WTC11 (cell line): Measurements from ENCODE around the gene PSMG2. TPM values are rescaled to one million over a fixed set of nuclear protein-coding genes. Genes with fewer than 3 reads are reported as not detected.

Source experiments
- ATAC-seq: fragments of 200-7000 bp; cut with Tn5 transposase; 2 replicates; pipeline ENCODE4 v1.10.0; 2021; ENCODE audit warnings: mild to moderate bottlenecking, moderate library complexity
- CTCF ChIA-PET: fragments of 300-600 bp; sonication (Branson Sonifier 250); formaldehyde crosslinking; loops from one replicate; lab custom pipeline; 2021; ENCODE audit warnings: antibody characterized with exemption; lab: Charles Lee
- POLR2A ChIA-PET: fragments of 350-600 bp; sonication (Branson Sonifier 250); formaldehyde crosslinking; loops from one replicate; lab custom pipeline; 2021; ENCODE audit warnings: antibody characterized with exemption; lab: Charles Lee
- DNase-seq: peaks from one replicate; pipeline ENCODE4 v3.0.0; 2021; ENCODE audit warnings: low spot score
- H3K27ac Mint-ChIP-seq: 2 replicates; pipeline ENCODE4 v1.8.0; 2021; ENCODE audit warnings: mixed read lengths
- H3K27me3 Mint-ChIP-seq: 2 replicates; pipeline ENCODE4 v1.8.0; 2021; ENCODE audit warnings: low read depth, mild to moderate bottlenecking, moderate library complexity, mixed read lengths
- H3K36me3 Mint-ChIP-seq: 2 replicates; pipeline ENCODE4 v1.8.0; 2021; ENCODE audit warnings: mixed read lengths
- H3K4me1 Mint-ChIP-seq: 2 replicates; pipeline ENCODE4 v1.8.0; 2022; ENCODE audit warnings: mixed read lengths
- H3K4me3 Mint-ChIP-seq: 2 replicates; pipeline ENCODE4 v1.8.0; 2021; ENCODE audit warnings: mild to moderate bottlenecking, moderate library complexity, mixed read lengths
- H3K9me3 Mint-ChIP-seq: 2 replicates; pipeline ENCODE4 v1.8.0; 2021; ENCODE audit warnings: mixed read lengths
- CREM ChIP-seq: sonication (generic); formaldehyde crosslinking; IDR thresholded peaks from 2 replicates; pipeline ENCODE4 v1.8.1; 2022; ENCODE audit warnings: mild to moderate bottlenecking, missing genetic modification reagents, moderate library complexity
- ETV6 ChIP-seq: sonication (generic); formaldehyde crosslinking; IDR thresholded peaks from 2 replicates; pipeline ENCODE4 v1.8.1; 2022; ENCODE audit warnings: mild to moderate bottlenecking, missing genetic modification reagents
- GTF2I ChIP-seq: fragments of 250-450 bp; sonication (Bioruptor Pico); conservative IDR thresholded peaks from 2 replicates; pipeline ENCODE4 v1.4.0; 2021; ENCODE audit warnings: mild to moderate bottlenecking
- NR1H2 ChIP-seq: sonication (generic); formaldehyde crosslinking; IDR thresholded peaks from 2 replicates; pipeline ENCODE4 v1.9.0; 2021; ENCODE audit warnings: mild to moderate bottlenecking, moderate library complexity, missing genetic modification reagents
- SOX15 ChIP-seq: fragments of 250-450 bp; sonication (Bioruptor Pico); IDR thresholded peaks from 2 replicates; pipeline ENCODE4 v1.9.0; 2021; ENCODE audit warnings: mild to moderate bottlenecking
- ZBTB21 ChIP-seq: sonication (generic); formaldehyde crosslinking; IDR thresholded peaks from 2 replicates; pipeline ENCODE4 v1.8.1; 2023; ENCODE audit warnings: mild to moderate bottlenecking, missing genetic modification reagents, borderline replicate concordance
- ZNF121 ChIP-seq: sonication (generic); formaldehyde crosslinking; IDR thresholded peaks from 2 replicates; pipeline ENCODE4 v1.8.0; 2023; ENCODE audit warnings: missing genetic modification reagents
- ZNF219 ChIP-seq: sonication (generic); formaldehyde crosslinking; IDR thresholded peaks from 2 replicates; pipeline ENCODE4 v1.8.0; 2023; ENCODE audit warnings: missing genetic modification reagents, mild to moderate bottlenecking, borderline replicate concordance
- ZNF423 ChIP-seq: fragments of 250-450 bp; sonication (Bioruptor Pico); IDR thresholded peaks from 2 replicates; pipeline ENCODE4 v2.1.2; 2022; ENCODE audit warnings: mild to moderate bottlenecking, moderate library complexity
- ZNF671 ChIP-seq: fragments of 250-450 bp; sonication (Bioruptor Pico); IDR thresholded peaks from 2 replicates; pipeline ENCODE4 v1.8.0; 2021; ENCODE audit warnings: mild to moderate bottlenecking
- total RNA-seq: library from RNA; stranded (reverse); gene quantifications from 3 replicates; pipeline ENCODE4 v1.2.3, GENCODE V29; 2021
- TF ChIP-seq, protein P1 (sequence below): sonication (generic); formaldehyde crosslinking; IDR thresholded peaks from 2 replicates; pipeline ENCODE4 v1.8.1; 2023; ENCODE audit warnings: mild to moderate bottlenecking, missing genetic modification reagents, moderate library complexity
- TF ChIP-seq, protein P2 (sequence below): sonication (generic); formaldehyde crosslinking; IDR thresholded peaks from 2 replicates; pipeline ENCODE4 v1.8.1; 2023; ENCODE audit warnings: mild to moderate bottlenecking, missing genetic modification reagents
- TF ChIP-seq, protein P3 (sequence below): sonication (generic); formaldehyde crosslinking; IDR thresholded peaks from 2 replicates; pipeline ENCODE4 v1.8.0; 2022; ENCODE audit warnings: mild to moderate bottlenecking, missing genetic modification reagents
- TF ChIP-seq, protein P4 (sequence below): fragments of 250-450 bp; sonication (Bioruptor Pico); IDR thresholded peaks from 2 replicates; pipeline ENCODE4 v1.8.0; 2021; ENCODE audit warnings: mild to moderate bottlenecking
- TF ChIP-seq, protein P5 (sequence below): sonication (generic); formaldehyde crosslinking; IDR thresholded peaks from 2 replicates; pipeline ENCODE4 v1.8.1; 2022; ENCODE audit warnings: missing genetic modification reagents, borderline replicate concordance
- TF ChIP-seq, protein P6 (sequence below): sonication (generic); formaldehyde crosslinking; IDR thresholded peaks from 2 replicates; pipeline ENCODE4 v1.8.0; 2022; ENCODE audit warnings: missing genetic modification reagents
- TF ChIP-seq, protein P7 (sequence below): fragments of 250-450 bp; sonication (Bioruptor Pico); conservative IDR thresholded peaks from 2 replicates; pipeline ENCODE4 v1.9.0; 2021; ENCODE audit warnings: mild to moderate bottlenecking
- TF ChIP-seq, protein P8 (sequence below): fragments of 250-450 bp; sonication (Bioruptor Pico); IDR thresholded peaks from 2 replicates; pipeline ENCODE4 v1.9.0; 2021; ENCODE audit warnings: mild to moderate bottlenecking
- TF ChIP-seq, protein P9 (sequence below): fragments of 250-450 bp; sonication (Bioruptor Pico); IDR thresholded peaks from 2 replicates; pipeline ENCODE4 v1.9.0; 2021; ENCODE audit warnings: mild to moderate bottlenecking

The PSMG2 gene
- total RNA-seq, 1 experiment from 2014 or later: 78.9 TPM

DNA sequence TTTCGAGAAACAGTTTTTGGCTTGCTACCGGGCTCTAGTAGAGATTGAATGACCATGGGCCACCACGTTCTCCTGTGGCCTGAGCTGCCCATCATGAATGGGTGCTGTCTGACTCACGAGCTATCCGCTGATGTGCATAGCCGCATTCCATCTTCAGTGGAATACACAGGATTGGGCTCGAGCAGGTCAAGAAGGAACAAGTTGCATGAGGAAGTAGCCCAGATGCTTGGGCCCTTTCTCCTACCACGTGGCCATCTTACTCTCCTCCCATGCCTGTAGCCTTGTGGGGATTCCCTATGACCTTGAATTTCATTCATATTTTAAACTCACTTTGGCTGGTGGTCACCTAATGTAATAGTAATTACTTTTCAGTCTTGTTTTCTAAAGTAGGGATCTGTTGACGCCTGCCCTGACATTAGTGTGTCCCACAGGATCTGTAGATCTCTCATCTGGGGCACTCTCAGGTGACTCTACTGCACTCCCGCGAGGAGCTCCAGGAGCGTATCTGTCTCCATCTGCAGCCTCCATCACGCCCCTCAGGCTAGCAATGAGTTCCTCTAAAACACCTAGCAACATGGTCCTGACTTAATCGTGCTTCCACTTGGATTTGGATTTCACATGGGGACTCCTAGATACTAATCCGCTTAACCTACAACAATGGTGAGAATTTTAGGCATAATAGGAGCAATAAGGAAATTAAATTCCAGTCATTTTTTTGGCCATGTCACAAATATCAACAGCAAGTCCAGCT, 67.8 kb downstream of the PSMG2 start (continued):
- TF ChIP-seq, protein P1, sequence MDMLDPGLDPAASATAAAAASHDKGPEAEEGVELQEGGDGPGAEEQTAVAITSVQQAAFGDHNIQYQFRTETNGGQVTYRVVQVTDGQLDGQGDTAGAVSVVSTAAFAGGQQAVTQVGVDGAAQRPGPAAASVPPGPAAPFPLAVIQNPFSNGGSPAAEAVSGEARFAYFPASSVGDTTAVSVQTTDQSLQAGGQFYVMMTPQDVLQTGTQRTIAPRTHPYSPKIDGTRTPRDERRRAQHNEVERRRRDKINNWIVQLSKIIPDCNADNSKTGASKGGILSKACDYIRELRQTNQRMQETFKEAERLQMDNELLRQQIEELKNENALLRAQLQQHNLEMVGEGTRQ (CRISPR knock-in tag): no peak
- TF ChIP-seq, protein P2, sequence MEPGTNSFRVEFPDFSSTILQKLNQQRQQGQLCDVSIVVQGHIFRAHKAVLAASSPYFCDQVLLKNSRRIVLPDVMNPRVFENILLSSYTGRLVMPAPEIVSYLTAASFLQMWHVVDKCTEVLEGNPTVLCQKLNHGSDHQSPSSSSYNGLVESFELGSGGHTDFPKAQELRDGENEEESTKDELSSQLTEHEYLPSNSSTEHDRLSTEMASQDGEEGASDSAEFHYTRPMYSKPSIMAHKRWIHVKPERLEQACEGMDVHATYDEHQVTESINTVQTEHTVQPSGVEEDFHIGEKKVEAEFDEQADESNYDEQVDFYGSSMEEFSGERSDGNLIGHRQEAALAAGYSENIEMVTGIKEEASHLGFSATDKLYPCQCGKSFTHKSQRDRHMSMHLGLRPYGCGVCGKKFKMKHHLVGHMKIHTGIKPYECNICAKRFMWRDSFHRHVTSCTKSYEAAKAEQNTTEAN: no peak
- TF ChIP-seq, protein P3, sequence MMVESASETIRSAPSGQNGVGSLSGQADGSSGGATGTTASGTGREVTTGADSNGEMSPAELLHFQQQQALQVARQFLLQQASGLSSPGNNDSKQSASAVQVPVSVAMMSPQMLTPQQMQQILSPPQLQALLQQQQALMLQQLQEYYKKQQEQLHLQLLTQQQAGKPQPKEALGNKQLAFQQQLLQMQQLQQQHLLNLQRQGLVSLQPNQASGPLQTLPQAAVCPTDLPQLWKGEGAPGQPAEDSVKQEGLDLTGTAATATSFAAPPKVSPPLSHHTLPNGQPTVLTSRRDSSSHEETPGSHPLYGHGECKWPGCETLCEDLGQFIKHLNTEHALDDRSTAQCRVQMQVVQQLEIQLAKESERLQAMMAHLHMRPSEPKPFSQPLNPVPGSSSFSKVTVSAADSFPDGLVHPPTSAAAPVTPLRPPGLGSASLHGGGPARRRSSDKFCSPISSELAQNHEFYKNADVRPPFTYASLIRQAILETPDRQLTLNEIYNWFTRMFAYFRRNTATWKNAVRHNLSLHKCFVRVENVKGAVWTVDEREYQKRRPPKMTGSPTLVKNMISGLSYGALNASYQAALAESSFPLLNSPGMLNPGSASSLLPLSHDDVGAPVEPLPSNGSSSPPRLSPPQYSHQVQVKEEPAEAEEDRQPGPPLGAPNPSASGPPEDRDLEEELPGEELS (CRISPR knock-in tag): no peak
- no peak for TF ChIP-seq ETV6 (CRISPR knock-in tag)

DNA sequence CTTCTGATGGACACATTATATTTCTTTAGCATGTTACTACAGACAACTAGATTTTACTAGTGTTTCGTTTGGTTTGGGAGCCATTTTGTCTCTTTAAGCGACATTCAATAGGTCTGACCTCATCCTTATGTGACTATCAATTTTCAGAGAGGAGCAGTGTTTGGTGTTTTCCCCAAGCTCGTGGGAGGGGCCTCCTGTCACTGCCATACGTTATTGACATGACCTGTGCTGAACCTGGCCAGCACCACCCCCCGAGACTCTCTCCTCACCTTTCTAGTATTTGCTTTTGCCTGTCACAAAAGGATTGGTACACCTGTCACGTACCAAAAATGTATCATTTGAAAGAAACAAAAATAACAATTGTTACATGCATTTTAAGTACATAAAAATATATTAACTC, 69.3 kb downstream of the PSMG2 start:
- CTCF ChIA-PET: no interaction called here
- peaks cover 19% of the 10 kb centered on the region for H3K27me3 Mint-ChIP-seq
- TF ChIP-seq, protein P4, sequence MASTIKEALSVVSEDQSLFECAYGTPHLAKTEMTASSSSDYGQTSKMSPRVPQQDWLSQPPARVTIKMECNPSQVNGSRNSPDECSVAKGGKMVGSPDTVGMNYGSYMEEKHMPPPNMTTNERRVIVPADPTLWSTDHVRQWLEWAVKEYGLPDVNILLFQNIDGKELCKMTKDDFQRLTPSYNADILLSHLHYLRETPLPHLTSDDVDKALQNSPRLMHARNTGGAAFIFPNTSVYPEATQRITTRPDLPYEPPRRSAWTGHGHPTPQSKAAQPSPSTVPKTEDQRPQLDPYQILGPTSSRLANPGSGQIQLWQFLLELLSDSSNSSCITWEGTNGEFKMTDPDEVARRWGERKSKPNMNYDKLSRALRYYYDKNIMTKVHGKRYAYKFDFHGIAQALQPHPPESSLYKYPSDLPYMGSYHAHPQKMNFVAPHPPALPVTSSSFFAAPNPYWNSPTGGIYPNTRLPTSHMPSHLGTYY (CRISPR knock-in tag): no peak
- TF ChIP-seq ZNF671 (CRISPR knock-in tag) (no peak), GTF2I (CRISPR knock-in tag) (no peak), ZBTB21 (CRISPR knock-in tag) (no peak), CREM (no peak), ZNF423 (CRISPR knock-in tag) (no peak), ZNF121 (CRISPR knock-in tag) (no peak), ZNF219 (CRISPR knock-in tag) (no peak), NR1H2 (CRISPR knock-in tag) (no peak), SOX15 (CRISPR knock-in tag) (no peak)
- TF ChIP-seq, protein P5, sequence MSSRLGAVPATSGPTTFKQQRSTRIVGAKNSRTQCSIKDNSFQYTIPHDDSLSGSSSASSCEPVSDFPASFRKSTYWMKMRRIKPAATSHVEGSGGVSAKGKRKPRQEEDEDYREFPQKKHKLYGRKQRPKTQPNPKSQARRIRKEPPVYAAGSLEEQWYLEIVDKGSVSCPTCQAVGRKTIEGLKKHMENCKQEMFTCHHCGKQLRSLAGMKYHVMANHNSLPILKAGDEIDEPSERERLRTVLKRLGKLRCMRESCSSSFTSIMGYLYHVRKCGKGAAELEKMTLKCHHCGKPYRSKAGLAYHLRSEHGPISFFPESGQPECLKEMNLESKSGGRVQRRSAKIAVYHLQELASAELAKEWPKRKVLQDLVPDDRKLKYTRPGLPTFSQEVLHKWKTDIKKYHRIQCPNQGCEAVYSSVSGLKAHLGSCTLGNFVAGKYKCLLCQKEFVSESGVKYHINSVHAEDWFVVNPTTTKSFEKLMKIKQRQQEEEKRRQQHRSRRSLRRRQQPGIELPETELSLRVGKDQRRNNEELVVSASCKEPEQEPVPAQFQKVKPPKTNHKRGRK (CRISPR knock-in tag): no peak
- TF ChIP-seq, protein P6, sequence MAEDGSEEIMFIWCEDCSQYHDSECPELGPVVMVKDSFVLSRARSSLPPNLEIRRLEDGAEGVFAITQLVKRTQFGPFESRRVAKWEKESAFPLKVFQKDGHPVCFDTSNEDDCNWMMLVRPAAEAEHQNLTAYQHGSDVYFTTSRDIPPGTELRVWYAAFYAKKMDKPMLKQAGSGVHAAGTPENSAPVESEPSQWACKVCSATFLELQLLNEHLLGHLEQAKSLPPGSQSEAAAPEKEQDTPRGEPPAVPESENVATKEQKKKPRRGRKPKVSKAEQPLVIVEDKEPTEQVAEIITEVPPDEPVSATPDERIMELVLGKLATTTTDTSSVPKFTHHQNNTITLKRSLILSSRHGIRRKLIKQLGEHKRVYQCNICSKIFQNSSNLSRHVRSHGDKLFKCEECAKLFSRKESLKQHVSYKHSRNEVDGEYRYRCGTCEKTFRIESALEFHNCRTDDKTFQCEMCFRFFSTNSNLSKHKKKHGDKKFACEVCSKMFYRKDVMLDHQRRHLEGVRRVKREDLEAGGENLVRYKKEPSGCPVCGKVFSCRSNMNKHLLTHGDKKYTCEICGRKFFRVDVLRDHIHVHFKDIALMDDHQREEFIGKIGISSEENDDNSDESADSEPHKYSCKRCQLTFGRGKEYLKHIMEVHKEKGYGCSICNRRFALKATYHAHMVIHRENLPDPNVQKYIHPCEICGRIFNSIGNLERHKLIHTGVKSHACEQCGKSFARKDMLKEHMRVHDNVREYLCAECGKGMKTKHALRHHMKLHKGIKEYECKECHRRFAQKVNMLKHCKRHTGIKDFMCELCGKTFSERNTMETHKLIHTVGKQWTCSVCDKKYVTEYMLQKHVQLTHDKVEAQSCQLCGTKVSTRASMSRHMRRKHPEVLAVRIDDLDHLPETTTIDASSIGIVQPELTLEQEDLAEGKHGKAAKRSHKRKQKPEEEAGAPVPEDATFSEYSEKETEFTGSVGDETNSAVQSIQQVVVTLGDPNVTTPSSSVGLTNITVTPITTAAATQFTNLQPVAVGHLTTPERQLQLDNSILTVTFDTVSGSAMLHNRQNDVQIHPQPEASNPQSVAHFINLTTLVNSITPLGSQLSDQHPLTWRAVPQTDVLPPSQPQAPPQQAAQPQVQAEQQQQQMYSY: no peak
- TF ChIP-seq, protein P7, sequence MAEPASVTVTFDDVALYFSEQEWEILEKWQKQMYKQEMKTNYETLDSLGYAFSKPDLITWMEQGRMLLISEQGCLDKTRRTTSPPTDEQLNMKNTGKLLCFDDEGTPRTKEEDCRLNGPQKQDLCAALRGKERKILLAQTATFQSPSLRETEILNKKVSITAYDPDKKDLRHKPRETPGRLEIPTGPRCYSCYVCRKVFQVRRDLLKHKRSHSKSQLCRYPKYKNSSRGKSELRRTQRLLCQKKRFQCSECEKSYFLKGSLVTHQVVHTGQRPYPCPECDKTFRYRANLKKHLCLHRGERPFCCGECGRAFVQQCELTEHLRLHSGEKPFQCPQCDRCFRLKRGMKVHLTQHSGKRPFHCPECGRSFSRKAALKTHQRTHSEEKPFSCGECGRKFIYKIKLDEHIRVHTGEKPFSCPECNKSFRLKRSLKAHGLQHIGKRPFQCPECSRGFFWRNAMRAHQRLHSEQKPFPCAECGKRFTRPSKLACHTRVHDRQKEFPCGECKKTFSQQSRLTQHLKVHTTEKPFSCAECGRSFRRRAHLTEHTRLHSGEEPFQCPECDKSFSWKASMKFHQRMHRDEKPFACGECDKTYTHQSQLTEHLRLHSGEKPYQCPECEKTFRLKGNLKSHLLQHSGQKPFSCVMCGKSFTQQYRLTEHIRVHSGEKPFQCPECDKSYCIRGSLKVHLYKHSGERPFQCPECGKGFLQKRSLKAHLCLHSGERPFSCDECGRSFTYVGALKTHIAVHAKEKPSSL (CRISPR knock-in tag): no peak
- TF ChIP-seq, protein P8, sequence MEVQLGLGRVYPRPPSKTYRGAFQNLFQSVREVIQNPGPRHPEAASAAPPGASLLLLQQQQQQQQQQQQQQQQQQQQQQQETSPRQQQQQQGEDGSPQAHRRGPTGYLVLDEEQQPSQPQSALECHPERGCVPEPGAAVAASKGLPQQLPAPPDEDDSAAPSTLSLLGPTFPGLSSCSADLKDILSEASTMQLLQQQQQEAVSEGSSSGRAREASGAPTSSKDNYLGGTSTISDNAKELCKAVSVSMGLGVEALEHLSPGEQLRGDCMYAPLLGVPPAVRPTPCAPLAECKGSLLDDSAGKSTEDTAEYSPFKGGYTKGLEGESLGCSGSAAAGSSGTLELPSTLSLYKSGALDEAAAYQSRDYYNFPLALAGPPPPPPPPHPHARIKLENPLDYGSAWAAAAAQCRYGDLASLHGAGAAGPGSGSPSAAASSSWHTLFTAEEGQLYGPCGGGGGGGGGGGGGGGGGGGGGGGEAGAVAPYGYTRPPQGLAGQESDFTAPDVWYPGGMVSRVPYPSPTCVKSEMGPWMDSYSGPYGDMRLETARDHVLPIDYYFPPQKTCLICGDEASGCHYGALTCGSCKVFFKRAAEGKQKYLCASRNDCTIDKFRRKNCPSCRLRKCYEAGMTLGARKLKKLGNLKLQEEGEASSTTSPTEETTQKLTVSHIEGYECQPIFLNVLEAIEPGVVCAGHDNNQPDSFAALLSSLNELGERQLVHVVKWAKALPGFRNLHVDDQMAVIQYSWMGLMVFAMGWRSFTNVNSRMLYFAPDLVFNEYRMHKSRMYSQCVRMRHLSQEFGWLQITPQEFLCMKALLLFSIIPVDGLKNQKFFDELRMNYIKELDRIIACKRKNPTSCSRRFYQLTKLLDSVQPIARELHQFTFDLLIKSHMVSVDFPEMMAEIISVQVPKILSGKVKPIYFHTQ (CRISPR knock-in tag): no peak
- TF ChIP-seq, protein P9, sequence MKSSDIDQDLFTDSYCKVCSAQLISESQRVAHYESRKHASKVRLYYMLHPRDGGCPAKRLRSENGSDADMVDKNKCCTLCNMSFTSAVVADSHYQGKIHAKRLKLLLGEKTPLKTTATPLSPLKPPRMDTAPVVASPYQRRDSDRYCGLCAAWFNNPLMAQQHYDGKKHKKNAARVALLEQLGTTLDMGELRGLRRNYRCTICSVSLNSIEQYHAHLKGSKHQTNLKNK: no peak

More for the DNA sequence above, 69.3 kb downstream of the PSMG2 start:
- Mint-ChIP-seq H3K27ac (no peak overlapping the region), H3K4me3 (no peak overlapping the region), H3K4me1 (no peaks in the 10 kb centered on the region; the same call in none of the 2 replicates), H3K36me3 (peaks cover 5% of the 10 kb centered on the region), H3K9me3 (peaks cover 7% of the 10 kb centered on the region)
- no peak for ATAC-seq
- DNase-seq: no peak
- POLR2A ChIA-PET: no interaction called here
